Pancreas (tissue), 10 donors: Measurements from ENCODE around the gene SLCO4A1. TPM values are rescaled to one million over a fixed set of nuclear protein-coding genes. Genes with fewer than 3 reads are reported as not detected.

Experiments used
- ATAC-seq, 4 donors: fragments of 200-7000 bp; cut with Tn5 transposase; one replicate each; pipeline versions ENCODE4 v1.8.0 to v1.9.1; 2020; ENCODE audit warnings: mild to moderate bottlenecking in 4 of 4, moderate library complexity in 4 of 4
- DNase-seq, 6 donors: peaks; one replicate each; pipeline ENCODE4 v3.0.0-alpha.2; 2020
- FAIRE-seq: peaks from 2 replicates; lab custom pipeline; 2012; peaks lifted over from hg19 to GRCh38; lab: Jason Lieb, UNC
- H3K27ac ChIP-seq, 4 donors: fragments of 200-600 bp; sonication (generic); 1 replicate in 3 of 4; 2 replicates in 1 of 4; pipeline versions ENCODE4 v1.5.0 to v1.8.0; 2020
- H3K27me3 ChIP-seq, 4 donors: fragments of 200-600 bp; one replicate each; pipeline ENCODE4 v1.8.0; 2021
- H3K36me3 ChIP-seq, 3 donors: fragments of 200-600 bp; sonication (generic) in 1 of 3; one replicate each; pipeline versions ENCODE4 v1.5.0 to v1.8.0; 2020 to 2021
- H3K4me1 ChIP-seq, 3 donors: fragments of 200-600 bp; one replicate each; pipeline ENCODE4 v1.8.0; 2021
- H3K4me3 ChIP-seq, 4 donors: fragments of 200-600 bp; sonication (generic) in 2 of 4; one replicate each; pipeline versions ENCODE4 v1.5.0 to v1.8.0; 2020 to 2021
- H3K9me3 ChIP-seq, 4 donors: fragments of 200-600 bp; one replicate each; pipeline ENCODE4 v1.8.0; 2021
- CTCF ChIP-seq, 4 donors: fragments of 200-600 bp; sonication (generic) in 3 of 4; IDR thresholded peaks; one replicate each; pipeline versions ENCODE4 v1.5.0 to v1.8.0; 2021; ENCODE audit warnings: antibody characterized with exemption in 4 of 4
- WGBS, 2 donors: extraction: QIAGEN DNeasy Blood & Tissue Kit; methylation state at CpG; one replicate each; pipeline ENCODE4 v1.1.7; 2013; 5-methylcytosine and 5-hydroxymethylcytosine counted together
- intact Hi-C, 3 donors: fragments of 100-400 bp; cut with DNase I; formaldehyde crosslinking; loops; one replicate each; pipeline versions ENCODE4 v1.11.1 to v1.14.2; 2022
- polyA plus RNA-seq, 2 donors: library from polyadenylated mRNA; stranded (reverse); fragments of 200-250 nt; gene quantifications; one replicate each; pipeline ENCODE4 v1.2.3, GENCODE V29; 2013
- total RNA-seq, 6 donors: library from RNA; stranded (reverse); fragmentation: NEBNext Ultra II Directional in 4 of 6; extraction: Animal tissue kit (Norgen Biotek cat#: 25700) in 4 of 6; gene quantifications; one replicate each; pipeline versions ENCODE4 v1.2.1 to v1.2.4, GENCODE V29; 2021 to 2023
- donor health status: healthy with polysubstance abuse.
- donor health status: DM: no; HTN: no; CAD: no; lungs with moderate emphysema.
- donor health status: DM: no; HTN: no; CAD: no.
- donor health status: control.
- donor health status: control.
- donor health status: Bipolar disorder and iron deficiency.
- donor health status: DM: yes; HTN: yes; CAD: no.
- donor health status: DM: no; HTN: no; CAD: no.
- donor health status: DM: no; HTN: no; CAD: no.
- donor health status: DM: yes; HTN: yes; CAD: no.

SLCO4A1 gene
- total and polyA plus RNA-seq, 8 donors: 1.2 to 15.9 (median 2.2) TPM

GRCh38 chr20:62663145-62664018 lies 21.1 kb downstream of the SLCO4A1 start:
- DNase-seq (peak in 1 of 6 donors; percentile 48), FAIRE-seq (no peak), ATAC-seq (no peak)
- no peak for TF ChIP-seq CTCF (IDR thresholded peaks at IDR 0.05)
- H3K4me1 ChIP-seq: no peaks in the 10 kb centered on the region
- intact Hi-C loops: loop anchor here in 1 of 3 donors (5.0 kb wide), 1 partner anchor 119 kb away; no protein-coding TSS in a partner anchor
- no peak overlapping the region for H3K27ac ChIP-seq
- no peak overlapping the region for H3K4me3 ChIP-seq
- no peaks in the 10 kb centered on the region for H3K27me3 ChIP-seq
- 82 to 84% methylated on average over 24 of the region's 24 CpGs for WGBS, 2 donors
- H3K36me3 ChIP-seq: no peaks in the 10 kb centered on the region
- no peaks in the 10 kb centered on the region for H3K9me3 ChIP-seq

- no peak for TF ChIP-seq CTCF (IDR thresholded peaks at IDR 0.05)
- ATAC-seq (no peak), DNase-seq (peak in 1 of 6 donors; percentile 55), FAIRE-seq (no peak)
- H3K27me3 ChIP-seq: no peaks in the 10 kb centered on the region
- H3K4me3 ChIP-seq: no peak overlapping the region
- WGBS, 2 donors: 77 to 81% methylated on average over 18 of the region's 18 CpGs
- no peaks in the 10 kb centered on the region for H3K9me3 ChIP-seq
- no peak overlapping the region for H3K27ac ChIP-seq
- H3K36me3 ChIP-seq: no peaks in the 10 kb centered on the region
- intact Hi-C loops: loop anchor here in 1 of 3 donors (5.0 kb wide), 1 partner anchor 118 kb away; no protein-coding TSS in a partner anchor
- no peaks in the 10 kb centered on the region for H3K4me1 ChIP-seq
Measured at GRCh38 chr20:62664019-62664971, 22.0 kb downstream of the SLCO4A1 start.

GRCh38 chr20:62665153-62665754 lies 23.0 kb downstream of the SLCO4A1 start:
- no peak for DNase-seq
- Histone ChIP-seq H3K4me3 (no peak overlapping the region), H3K27ac (no peak overlapping the region), H3K36me3 (no peaks in the 10 kb centered on the region), H3K9me3 (no peaks in the 10 kb centered on the region), H3K27me3 (no peaks in the 10 kb centered on the region), H3K4me1 (no peaks in the 10 kb centered on the region)
- no peak for FAIRE-seq
- 70 to 83% methylated on average over 10 to 12 of the region's 12 CpGs for WGBS, 2 donors
- TF ChIP-seq CTCF (IDR thresholded peaks at IDR 0.05): no peak
- no peak for ATAC-seq
- intact Hi-C loops: no loop called here

GRCh38 chr20:62665826-62666735 lies 23.8 kb downstream of the SLCO4A1 start:
- H3K27ac ChIP-seq: peak overlapping the region in 3 of 4 donors; percentile 45 to 75 (median 60)
- intact Hi-C loops: no loop called here
- no peaks in the 10 kb centered on the region for H3K27me3 ChIP-seq
- no peak for DNase-seq
- ATAC-seq: peak; percentile 19 to 47 (median 30)
- WGBS, 2 donors: 42 to 47% methylated on average over 27 to 29 of the region's 33 CpGs
- no peak overlapping the region for H3K4me3 ChIP-seq
- H3K9me3 ChIP-seq: no peaks in the 10 kb centered on the region
- H3K4me1 ChIP-seq: no peaks in the 10 kb centered on the region
- TF ChIP-seq CTCF (IDR thresholded peaks at IDR 0.05): no peak
- no peak for FAIRE-seq
- no peaks in the 10 kb centered on the region for H3K36me3 ChIP-seq
